WI38 (cell line): ENCODE measurements around the gene TNKS2.

Experiments used
- H3K4me3 ChIP-seq: 2 replicates; pipeline ENCODE4 v1.5.1; 2011; ENCODE audit warnings: low read depth, mild to moderate bottlenecking, control low read depth, low read length
- TF ChIP-seq, protein P1 (sequence below): IDR thresholded peaks from 2 replicates; pipeline ENCODE4 v1.5.1; 2012; ENCODE audit warnings: low read depth, mild to moderate bottlenecking, control low read depth, low read length

TNKS2 gene

DNA sequence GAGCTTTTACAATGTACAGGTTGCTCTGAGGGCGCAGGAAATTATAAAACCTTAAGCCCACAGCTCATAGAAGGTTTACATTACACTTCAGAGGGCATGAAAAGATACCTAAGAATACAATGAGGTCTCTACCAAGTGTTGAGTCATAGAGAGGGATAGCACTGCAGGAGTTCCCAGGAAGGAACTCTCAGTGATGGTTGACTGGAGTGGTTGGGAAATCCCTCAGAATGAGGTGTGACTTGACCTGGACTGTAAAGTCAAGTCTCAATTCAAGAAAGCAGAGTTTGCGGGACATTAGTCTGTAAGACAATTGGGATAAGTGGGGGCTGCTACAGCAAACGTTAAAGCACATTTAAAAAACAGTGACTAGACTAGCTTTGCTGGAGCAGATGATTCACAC, 21.9 kb downstream of the TNKS2 start:
- TF ChIP-seq, protein P1, sequence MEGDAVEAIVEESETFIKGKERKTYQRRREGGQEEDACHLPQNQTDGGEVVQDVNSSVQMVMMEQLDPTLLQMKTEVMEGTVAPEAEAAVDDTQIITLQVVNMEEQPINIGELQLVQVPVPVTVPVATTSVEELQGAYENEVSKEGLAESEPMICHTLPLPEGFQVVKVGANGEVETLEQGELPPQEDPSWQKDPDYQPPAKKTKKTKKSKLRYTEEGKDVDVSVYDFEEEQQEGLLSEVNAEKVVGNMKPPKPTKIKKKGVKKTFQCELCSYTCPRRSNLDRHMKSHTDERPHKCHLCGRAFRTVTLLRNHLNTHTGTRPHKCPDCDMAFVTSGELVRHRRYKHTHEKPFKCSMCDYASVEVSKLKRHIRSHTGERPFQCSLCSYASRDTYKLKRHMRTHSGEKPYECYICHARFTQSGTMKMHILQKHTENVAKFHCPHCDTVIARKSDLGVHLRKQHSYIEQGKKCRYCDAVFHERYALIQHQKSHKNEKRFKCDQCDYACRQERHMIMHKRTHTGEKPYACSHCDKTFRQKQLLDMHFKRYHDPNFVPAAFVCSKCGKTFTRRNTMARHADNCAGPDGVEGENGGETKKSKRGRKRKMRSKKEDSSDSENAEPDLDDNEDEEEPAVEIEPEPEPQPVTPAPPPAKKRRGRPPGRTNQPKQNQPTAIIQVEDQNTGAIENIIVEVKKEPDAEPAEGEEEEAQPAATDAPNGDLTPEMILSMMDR: no peak
- H3K4me3 ChIP-seq: no peak overlapping the region

- TF ChIP-seq, protein P1: no peak
- no peak overlapping the region for H3K4me3 ChIP-seq
Observed at GRCh38 chr10:91824076-91824475, 25.9 kb downstream of the TNKS2 start.

GRCh38 chr10:91829268-91829667, 31.0 kb downstream of the TNKS2 start:
- no peak overlapping the region for H3K4me3 ChIP-seq
- TF ChIP-seq, protein P1: no peak

DNA sequence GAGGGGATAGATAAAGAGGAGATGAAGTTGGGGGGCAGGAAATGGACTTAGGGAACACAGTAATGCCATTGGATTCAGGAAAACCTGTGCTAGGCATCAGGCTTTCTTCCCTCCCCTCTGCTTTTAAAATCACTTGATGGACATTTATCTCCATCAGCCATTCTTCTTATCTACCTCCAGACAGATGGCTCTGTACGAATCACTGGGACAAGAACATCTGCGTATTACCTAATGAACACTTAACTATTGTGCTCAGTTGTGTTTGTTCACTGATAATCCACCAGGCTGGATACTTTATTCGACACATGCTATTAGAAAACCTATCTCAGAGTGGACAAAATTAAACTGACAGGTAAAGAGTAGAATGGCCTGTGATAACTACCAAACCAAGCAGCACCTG, 40.0 kb downstream of the TNKS2 start:
- H3K4me3 ChIP-seq: no peak overlapping the region
- TF ChIP-seq, protein P1: no peak

GRCh38 chr10:91843083-91843482, 44.9 kb downstream of the TNKS2 start:
- TF ChIP-seq, protein P1: no peak
- H3K4me3 ChIP-seq: no peak overlapping the region

DNA sequence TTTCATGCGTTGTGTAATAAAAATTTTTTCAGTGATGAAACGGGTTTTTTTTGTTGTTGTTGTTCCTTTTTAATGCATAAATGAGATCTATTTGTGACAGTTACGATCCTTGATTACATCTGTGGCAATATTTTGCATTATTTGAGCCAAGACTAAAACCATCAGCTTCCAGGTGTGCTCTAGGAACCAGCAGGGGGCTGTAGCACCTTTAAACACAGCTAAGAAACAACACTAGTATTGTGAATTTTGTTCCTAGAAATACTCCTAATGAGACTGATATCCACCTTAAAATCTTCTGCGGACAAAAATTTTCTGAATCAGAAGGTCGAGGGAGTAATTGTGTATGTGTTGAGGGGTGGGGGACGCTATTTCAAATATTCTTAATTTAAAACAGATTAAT, 58.4 kb downstream of the TNKS2 start:
- H3K4me3 ChIP-seq: no peak overlapping the region
- TF ChIP-seq, protein P1: no peak

GRCh38 chr10:91860885-91861284, 62.7 kb downstream of the TNKS2 start:
- TF ChIP-seq, protein P1: no peak
- no peak overlapping the region for H3K4me3 ChIP-seq
